Testis (tissue), 2 donors: ENCODE measurements around the gene APOL6.

Source experiments
- CTCF ChIP-seq, 3 experiments: fragments of 450-650 bp in 2 of 3; fragments of 200-600 bp in 1 of 3; sonication (generic) in 1 of 3; IDR thresholded peaks; one replicate each; pipeline ENCODE4 v1.5.1; 2016 to 2019; ENCODE audit warnings: antibody characterized with exemption in 3 of 3, mild to moderate bottlenecking in 2 of 3, moderate library complexity in 1 of 3
- POLR2A ChIP-seq: fragments of 450-650 bp; IDR thresholded peaks from one replicate; pipeline ENCODE4 v1.6.1; 2017; ENCODE audit warnings: antibody characterized with exemption, mild to moderate bottlenecking, moderate library complexity

GRCh38 chr22:35605369-35605680 lies 42.9 kb upstream of the APOL6 start:
- TF ChIP-seq CTCF (IDR thresholded peaks at IDR 0.05) (no peak), POLR2A (no peak)
